Testis (tissue), 3 donors: ENCODE results near the gene GPR78. TPM values are rescaled to one million over a fixed set of nuclear protein-coding genes. Genes with fewer than 3 reads are reported as not detected.

ENCODE experiments used
- DNase-seq: peaks from one replicate; pipeline ENCODE4 v3.0.0-alpha.2; 2019
- H3K27ac ChIP-seq, 2 donors: fragments of 200-600 bp; sonication (generic); one replicate each; pipeline ENCODE4 v1.5.1; 2019
- H3K27me3 ChIP-seq: fragments of 200-600 bp; sonication (generic); one replicate; pipeline ENCODE4 v1.5.1; 2019
- H3K36me3 ChIP-seq: fragments of 200-600 bp; sonication (generic); one replicate; pipeline ENCODE4 v1.5.1; 2017; ENCODE audit warnings: low read depth; ENCODE audit errors: missing control alignments
- H3K4me1 ChIP-seq: fragments of 200-600 bp; sonication (generic); one replicate; pipeline ENCODE4 v1.5.1; 2019
- H3K4me3 ChIP-seq, 2 donors: fragments of 200-600 bp; sonication (generic); one replicate each; pipeline ENCODE4 v1.5.1; 2017 to 2019
- H3K9me3 ChIP-seq: fragments of 200-600 bp; sonication (generic); one replicate; pipeline ENCODE4 v1.5.1; 2017
- CTCF ChIP-seq, 3 experiments: fragments of 450-650 bp in 2 of 3; fragments of 200-600 bp in 1 of 3; sonication (generic) in 1 of 3; IDR thresholded peaks; one replicate each; pipeline ENCODE4 v1.5.1; 2016 to 2019; ENCODE audit warnings: antibody characterized with exemption in 3 of 3, mild to moderate bottlenecking in 2 of 3, moderate library complexity in 1 of 3
- POLR2A ChIP-seq: fragments of 450-650 bp; IDR thresholded peaks from one replicate; pipeline ENCODE4 v1.6.1; 2017; ENCODE audit warnings: antibody characterized with exemption, mild to moderate bottlenecking, moderate library complexity
- WGBS, 2 donors: methylation state at CpG; one replicate each; pipeline ENCODE4 v1.1.5; 2018; 5-methylcytosine and 5-hydroxymethylcytosine counted together
- intact Hi-C: fragments of 100-400 bp; cut with DNase I; formaldehyde crosslinking; loops from one replicate; pipeline ENCODE4 v1.15.1; 2023; ENCODE audit warnings: low total_unique reads
- polyA plus RNA-seq: library from polyadenylated mRNA; stranded (reverse); fragments of 350-450 nt; fragmentation: Illumina TruSeq; extraction: RNeasy Lipid Tissue Mini Kit (QIAGEN cat#74804); gene quantifications from one replicate; pipeline ENCODE4 v1.2.3, GENCODE V29; 2014; ENCODE audit warnings: low read depth, low replicate concordance; ENCODE audit not compliant: insufficient read depth
- total RNA-seq, 2 donors: library from RNA; depleted of rRNA; stranded (reverse); fragments of >200 nt; gene quantifications; one replicate each; pipeline ENCODE4 v1.2.3, GENCODE V29; 2016

Gene GPR78
- total and polyA plus RNA-seq, 3 donors from 2014 or later: 0.34 to 0.99 (median 0.39) TPM

GRCh38 chr4:8534611-8535010, 45.6 kb upstream of the GPR78 start:
- H3K27me3 ChIP-seq: no peaks in the 10 kb centered on the region
- H3K9me3 ChIP-seq: no peaks in the 10 kb centered on the region
- intact Hi-C loops: no loop called here
- TF ChIP-seq CTCF (IDR thresholded peaks at IDR 0.05) (no peak), POLR2A (no peak)
- H3K27ac ChIP-seq: no peak overlapping the region
- no peak overlapping the region for H3K4me3 ChIP-seq
- H3K36me3 ChIP-seq: no peaks in the 10 kb centered on the region
- WGBS, 2 donors: 70 to 80% methylated on average over 2 of the region's 2 CpGs
- peaks cover 7% of the 10 kb centered on the region for H3K4me1 ChIP-seq
- no peak for DNase-seq

DNA sequence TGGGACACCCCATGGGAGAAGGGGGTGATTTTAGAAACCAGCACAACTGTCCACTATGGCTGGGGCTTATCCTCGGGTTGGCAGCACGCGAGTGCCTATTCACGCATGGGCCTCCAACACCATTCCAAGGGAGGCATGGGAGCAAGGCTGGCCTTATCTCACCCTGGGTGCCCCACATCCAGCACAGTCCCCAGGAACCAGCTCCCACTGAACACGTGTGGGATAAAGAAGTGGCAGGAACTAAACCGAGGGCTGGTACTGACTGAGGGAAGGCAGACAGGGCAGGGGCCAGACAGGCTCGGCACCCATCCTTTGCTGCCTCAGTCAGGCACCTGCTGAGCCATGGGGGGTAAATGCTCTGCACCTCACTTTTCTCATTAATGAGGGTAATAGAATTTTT, 43.7 kb upstream of the GPR78 start:
- 90 to 92% methylated on average over 7 of the region's 7 CpGs for WGBS, 2 donors
- TF ChIP-seq CTCF (IDR thresholded peaks at IDR 0.05): no peak
- TF ChIP-seq POLR2A: no peak

GRCh38 chr4:8537041-8537461, 43.1 kb upstream of the GPR78 start:
- no peak overlapping the region for H3K27ac ChIP-seq

More for the DNA sequence above, 43.7 kb upstream of the GPR78 start:
- Histone ChIP-seq H3K9me3 (no peaks in the 10 kb centered on the region), H3K4me3 (no peak overlapping the region), H3K4me1 (peaks cover 7% of the 10 kb centered on the region), H3K27me3 (no peaks in the 10 kb centered on the region), H3K36me3 (no peaks in the 10 kb centered on the region), H3K27ac (no peak overlapping the region)
- intact Hi-C loops: no loop called here
- no peak for DNase-seq

GRCh38 chr4:8538076-8538702, 42.0 kb upstream of the GPR78 start:
- TF ChIP-seq CTCF (IDR thresholded peaks at IDR 0.05): no peak
- TF ChIP-seq POLR2A: no peak
- DNase-seq: no peak

More at GRCh38 chr4:8537041-8537461, 43.1 kb upstream of the GPR78 start:
- no peak for TF ChIP-seq CTCF (IDR thresholded peaks at IDR 0.05)
- TF ChIP-seq POLR2A: no peak
- intact Hi-C loops: no loop called here
- H3K9me3 ChIP-seq: no peaks in the 10 kb centered on the region
- no peaks in the 10 kb centered on the region for H3K36me3 ChIP-seq
- WGBS, 2 donors: 34 to 41% methylated on average over 8 to 9 of the region's 9 CpGs
- peak; percentile 76 for DNase-seq
- H3K27me3 ChIP-seq: no peaks in the 10 kb centered on the region
- H3K4me3 ChIP-seq: no peak overlapping the region
- H3K4me1 ChIP-seq: peaks cover 7% of the 10 kb centered on the region

More at GRCh38 chr4:8538076-8538702, 42.0 kb upstream of the GPR78 start:
- 87 to 95% methylated on average over 5 to 12 of the region's 12 CpGs for WGBS, 2 donors
- H3K27me3 ChIP-seq: no peaks in the 10 kb centered on the region
- no peak overlapping the region for H3K4me3 ChIP-seq
- H3K9me3 ChIP-seq: no peaks in the 10 kb centered on the region
- no peaks in the 10 kb centered on the region for H3K36me3 ChIP-seq
- no peak overlapping the region for H3K27ac ChIP-seq
- H3K4me1 ChIP-seq: peaks cover 7% of the 10 kb centered on the region
- intact Hi-C loops: no loop called here
